Measurements from ENCODE around the gene OR5W2.
"Not testable (repeated sequence)": the region's sequence is repeated elsewhere in the genome, so short reads cannot be mapped to it uniquely, and the experiment has no call there.

The OR5W2 gene

DNA sequence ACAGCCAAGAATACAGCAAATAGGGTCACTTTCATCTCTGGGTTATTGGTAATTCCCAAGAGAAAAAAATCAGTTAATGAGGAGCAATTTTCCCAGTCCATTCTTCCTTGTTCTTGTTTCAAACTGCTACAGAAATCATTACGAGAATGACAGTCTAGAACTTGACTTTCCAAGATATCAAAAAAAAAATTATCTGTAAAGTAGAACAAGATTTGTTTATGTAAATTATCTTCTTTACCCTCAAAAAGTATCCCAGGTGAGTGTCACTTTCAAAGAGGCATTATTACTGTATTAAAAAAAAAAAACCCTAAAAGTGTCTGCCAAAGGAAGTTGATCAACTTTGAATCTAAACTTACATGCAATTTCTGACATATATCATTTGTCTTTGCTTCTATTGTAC, at the start of gene OR5W2:
Gene OR5W2 (minus strand): TSS at position 101 of the 400 bp plus-strand sequence. CDS start 0 bp downstream, at position 101.
- Histone ChIP-seq H3K4me1 (no peaks in the 10 kb centered on the region), H3K27me3 (no peaks in the 10 kb centered on the region), H3K27ac (no peak within 1 kb of the TSS), H3K4me3 (no peak within 1 kb of the TSS), H4K20me1 (no peaks in the 10 kb centered on the region), H3K4me2 (no peak within 1 kb of the TSS), H3K36me3 (no peaks in the 10 kb centered on the region), H3K9me3 (replicated peaks in 1 of 11) (no peaks in the 10 kb centered on the region), H3K9ac (no peak within 1 kb of the TSS)
- TF ChIP-seq Cebpa-rat (IDR thresholded peaks at IDR 0.05), result no peak

DNA sequence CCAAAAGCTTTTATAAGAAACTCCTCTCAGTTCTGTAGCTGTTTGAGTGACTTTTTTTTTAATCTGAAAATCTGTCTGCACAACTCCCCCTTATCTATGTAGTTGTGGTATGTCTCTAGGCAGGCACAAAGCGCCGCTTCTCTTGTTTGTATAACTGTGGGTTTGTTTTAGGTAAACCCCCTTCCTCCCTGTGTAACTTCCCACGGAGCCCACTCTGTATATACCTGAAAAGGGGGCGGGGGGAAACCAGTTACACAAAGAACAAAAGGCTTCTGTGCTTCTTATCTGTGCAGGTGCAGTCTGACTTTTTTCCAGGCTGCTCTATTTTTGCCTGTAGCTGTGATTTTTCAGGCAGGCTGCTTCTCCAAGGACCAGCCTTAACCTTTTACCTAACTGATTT, 42.1 kb upstream of the OR5W2 start:
- Histone ChIP-seq H4K20me1 (no peaks in the 10 kb centered on the region), H3K27me3 (no peaks in the 10 kb centered on the region), H3K4me1 (no peaks in the 10 kb centered on the region), H3K4me3 (no peak overlapping the region), H3K9me3 (replicated peaks in 1 of 11) (no peaks in the 10 kb centered on the region), H3K36me3 (no peaks in the 10 kb centered on the region), H3K4me2 (no peak overlapping the region), H3K27ac (no peak overlapping the region), H3K9ac (no peak overlapping the region)
- no peak for TF ChIP-seq Cebpa-rat (IDR thresholded peaks at IDR 0.05)

DNA sequence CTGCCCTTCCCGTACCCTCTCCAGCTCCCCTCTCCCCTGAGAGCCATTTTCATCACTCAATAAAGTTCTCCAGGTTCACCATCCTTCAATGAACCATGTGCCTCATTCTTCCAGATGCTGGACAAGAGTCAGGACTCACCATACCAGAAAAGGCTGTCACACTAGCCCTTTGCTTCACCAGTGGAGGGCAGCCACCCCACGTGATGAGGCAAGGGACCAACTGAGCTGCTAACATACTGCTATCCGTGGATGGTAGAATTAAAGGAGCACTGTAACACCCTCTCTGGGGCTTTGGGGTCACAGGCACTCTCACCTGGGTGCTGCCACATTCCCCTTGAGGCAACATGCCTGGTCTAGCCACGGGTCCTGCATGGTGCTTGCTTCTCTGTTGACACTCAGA, 34.9 kb upstream of the OR5W2 start:
- Histone ChIP-seq H3K9me3 (replicated peaks in 1 of 11) (no peaks in the 10 kb centered on the region), H3K4me1 (no peaks in the 10 kb centered on the region), H3K27ac (no peak overlapping the region), H3K4me2 (no peak overlapping the region), H3K4me3 (no peak overlapping the region), H3K9ac (no peak overlapping the region), H4K20me1 (no peaks in the 10 kb centered on the region), H3K27me3 (no peaks in the 10 kb centered on the region), H3K36me3 (no peaks in the 10 kb centered on the region)
- no peak for TF ChIP-seq Cebpa-rat (IDR thresholded peaks at IDR 0.05)

DNA sequence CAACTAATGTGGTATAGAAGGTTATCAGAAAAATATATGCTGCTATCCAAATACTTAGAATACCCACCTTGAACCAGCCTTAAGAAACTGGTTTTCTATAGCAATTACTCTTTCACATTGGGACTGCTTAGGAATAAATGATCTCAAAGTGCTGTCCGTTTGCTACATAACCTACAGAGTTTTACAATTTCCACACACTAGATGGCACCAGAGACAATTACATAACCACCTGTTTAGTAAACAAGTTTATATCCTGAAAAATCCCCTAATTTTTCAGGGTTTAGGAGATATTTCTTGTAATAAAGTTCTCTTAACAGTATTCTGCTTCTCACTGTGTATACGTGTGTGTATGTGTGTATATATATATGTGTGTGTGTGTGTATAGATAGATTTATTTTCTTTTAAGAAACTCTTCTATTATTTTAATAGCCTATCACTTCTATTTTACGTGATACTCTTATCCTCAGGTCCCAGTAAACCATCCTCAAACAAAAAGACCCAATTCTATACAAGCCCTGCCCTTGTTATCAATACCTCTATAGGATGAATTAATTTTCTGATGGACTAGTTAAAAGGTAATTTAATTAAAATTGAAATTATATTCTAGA, 28.5 kb upstream of the OR5W2 start:
- Histone ChIP-seq H3K4me1 (no peaks in the 10 kb centered on the region), H3K4me3 (no peak overlapping the region), H3K9ac (no peak overlapping the region), H3K9me3 (replicated peaks in 1 of 11) (no peaks in the 10 kb centered on the region), H3K27ac (no peak overlapping the region), H4K20me1 (no peaks in the 10 kb centered on the region), H3K36me3 (no peaks in the 10 kb centered on the region), H3K27me3 (no peaks in the 10 kb centered on the region), H3K4me2 (no peak overlapping the region)
- TF ChIP-seq Cebpa-rat (IDR thresholded peaks at IDR 0.05), result no peak

DNA sequence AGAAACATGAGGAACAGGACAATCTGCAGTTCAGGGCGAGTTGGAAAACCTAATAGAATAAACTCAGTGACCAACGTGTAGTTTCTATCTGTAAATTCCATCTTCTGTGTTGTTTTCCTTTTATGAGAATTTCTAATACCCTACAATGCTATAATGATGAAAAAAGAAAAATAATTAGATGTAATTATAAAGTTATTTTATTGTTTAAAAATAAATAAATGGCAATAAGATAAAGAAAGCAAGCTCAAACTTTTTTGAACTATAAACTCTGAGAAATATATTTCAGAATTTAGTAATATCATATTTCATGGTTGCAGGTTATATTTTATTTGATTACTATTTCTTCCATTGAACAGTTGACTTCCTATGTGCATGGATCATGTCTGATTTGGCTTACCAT, 21.9 kb upstream of the OR5W2 start, which contains the start of gene OR5I1:
Gene OR5I1 (minus strand): TSS at position 101 of the 400 bp plus-strand sequence. CDS start 0 bp downstream, at position 101.
- Histone ChIP-seq H3K4me2 (no peak within 1 kb of the TSS), H3K4me3 (no peak within 1 kb of the TSS), H3K4me1 (no peaks in the 10 kb centered on the region), H3K27ac (no peak within 1 kb of the TSS), H3K9ac (no peak within 1 kb of the TSS), H3K36me3 (no peaks in the 10 kb centered on the region), H4K20me1 (no peaks in the 10 kb centered on the region), H3K9me3 (replicated peaks in 1 of 11) (no peaks in the 10 kb centered on the region; a peak in 2 of 22 replicates), H3K27me3 (no peaks in the 10 kb centered on the region)
- TF ChIP-seq Cebpa-rat (IDR thresholded peaks at IDR 0.05), result no peak

DNA sequence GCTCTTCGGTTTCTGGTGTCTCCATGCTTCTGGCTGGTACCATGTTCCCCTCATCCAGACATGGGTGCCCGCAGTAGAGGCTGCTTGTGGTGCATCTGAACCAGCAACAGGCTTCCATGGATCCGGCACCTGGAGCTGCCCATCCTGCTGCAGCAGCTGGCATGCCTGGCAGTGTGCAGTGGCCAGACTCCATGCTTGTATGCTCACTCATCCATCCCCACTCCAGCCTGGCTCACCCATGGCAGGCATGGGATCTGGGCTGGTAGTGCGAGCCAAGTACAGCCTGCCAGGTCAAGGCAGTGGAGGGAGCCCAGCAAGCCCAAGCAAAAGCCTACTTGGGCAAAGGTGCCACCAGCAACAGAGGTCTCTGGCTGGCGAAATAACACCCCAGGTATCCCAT, 6.2 kb upstream of the OR5W2 start:
- no peak overlapping the region for H3K27ac ChIP-seq
- H4K20me1 ChIP-seq, result no peaks in the 10 kb centered on the region
- H3K4me2 ChIP-seq, result no peak overlapping the region
- no peaks in the 10 kb centered on the region for H3K4me1 ChIP-seq
- H3K4me3 ChIP-seq, result no peak overlapping the region
- no peaks in the 10 kb centered on the region for H3K27me3 ChIP-seq
- H3K9ac ChIP-seq, result no peak overlapping the region
- H3K9me3 ChIP-seq (replicated peaks in 1 of 11), result peaks cover 0 to 8% (median 0%) of the 10 kb centered on the region in 11 experiments; a peak in 1 of 22 replicates
- no peak for TF ChIP-seq Cebpa-rat (IDR thresholded peaks at IDR 0.05)
- no peaks in the 10 kb centered on the region for H3K36me3 ChIP-seq

DNA sequence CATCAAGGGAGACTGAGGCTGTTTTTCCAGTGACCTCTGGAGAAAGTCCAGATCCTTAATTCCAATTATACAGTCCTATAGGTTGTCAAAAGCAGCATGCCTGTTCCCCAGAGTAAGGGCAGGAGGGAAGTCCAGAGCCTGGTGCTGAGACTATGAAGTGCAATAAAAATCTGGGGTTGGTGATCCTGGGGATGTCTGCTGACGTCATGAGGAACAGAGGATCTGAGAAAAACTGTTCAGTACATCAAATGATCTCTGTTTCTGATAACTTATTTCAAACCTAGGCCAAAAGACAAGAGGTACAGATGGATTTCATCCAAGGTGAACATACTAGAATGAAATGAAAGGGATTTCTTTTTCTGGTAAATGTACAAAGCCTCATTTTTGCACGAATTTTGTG, 12.1 kb downstream of the OR5W2 start:
- H3K36me3 ChIP-seq, result no peaks in the 10 kb centered on the region
- no peak overlapping the region for H3K9ac ChIP-seq
- no peaks in the 10 kb centered on the region for H3K9me3 ChIP-seq (replicated peaks in 1 of 11)
- no peaks in the 10 kb centered on the region for H4K20me1 ChIP-seq
- H3K27me3 ChIP-seq, result no peaks in the 10 kb centered on the region
- H3K4me2 ChIP-seq, result no peak overlapping the region
- no peak overlapping the region for H3K4me3 ChIP-seq
- no peaks in the 10 kb centered on the region for H3K4me1 ChIP-seq
- H3K27ac ChIP-seq, result no peak overlapping the region
- TF ChIP-seq Cebpa-rat (IDR thresholded peaks at IDR 0.05), result no peak

DNA sequence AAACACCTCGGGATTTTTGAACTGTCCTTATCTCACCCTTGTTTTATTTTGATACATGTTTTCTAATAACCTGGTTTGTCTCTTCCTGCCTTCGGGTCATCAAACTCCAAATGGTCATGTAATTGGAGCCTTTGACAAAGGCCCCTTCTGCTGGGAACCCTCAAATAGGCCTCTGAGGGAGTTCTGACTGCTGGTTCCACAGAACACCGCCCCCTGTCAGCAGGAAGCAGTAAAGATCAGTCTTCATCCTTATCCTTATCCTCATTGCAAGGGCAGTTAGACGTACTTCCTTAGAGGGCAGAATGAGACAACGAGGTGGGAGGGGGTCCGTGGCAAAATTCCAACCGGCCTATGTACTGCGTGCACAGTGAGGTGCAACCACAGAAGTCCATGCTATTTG, 19.2 kb downstream of the OR5W2 start:
- H3K27ac ChIP-seq, result no peak overlapping the region
- no peak overlapping the region for H3K4me3 ChIP-seq
- H4K20me1 ChIP-seq, result no peaks in the 10 kb centered on the region
- H3K9me3 ChIP-seq (replicated peaks in 1 of 11), result no peaks in the 10 kb centered on the region
- H3K4me2 ChIP-seq, result no peak overlapping the region
- no peak for TF ChIP-seq Cebpa-rat (IDR thresholded peaks at IDR 0.05)
- no peaks in the 10 kb centered on the region for H3K4me1 ChIP-seq
- H3K9ac ChIP-seq, result no peak overlapping the region
- H3K27me3 ChIP-seq, result no peaks in the 10 kb centered on the region
- H3K36me3 ChIP-seq, result no peaks in the 10 kb centered on the region

DNA sequence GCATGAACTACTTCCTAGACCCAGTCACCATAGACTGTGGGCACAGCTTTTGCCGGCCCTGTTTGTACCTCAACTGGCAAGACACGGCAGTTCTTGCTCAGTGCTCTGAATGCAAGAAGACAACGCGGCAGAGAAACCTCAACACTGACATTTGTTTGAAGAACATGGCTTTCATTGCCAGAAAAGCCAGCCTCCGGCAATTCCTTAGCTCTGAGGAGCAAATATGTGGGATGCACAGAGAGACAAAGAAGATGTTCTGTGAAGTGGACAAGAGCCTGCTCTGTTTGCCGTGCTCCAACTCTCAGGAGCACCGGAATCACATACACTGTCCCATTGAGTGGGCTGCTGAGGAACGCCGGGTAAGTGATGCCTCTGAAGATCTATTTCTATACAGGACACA, 28.9 kb downstream of the OR5W2 start:
- not testable (repeated sequence) for H3K9ac ChIP-seq; H3K4me1 ChIP-seq; H4K20me1 ChIP-seq; H3K36me3 ChIP-seq; H3K9me3 ChIP-seq (replicated peaks in 1 of 11); H3K4me3 ChIP-seq; H3K27ac ChIP-seq; H3K27me3 ChIP-seq
- H3K4me2 ChIP-seq, result peak overlapping the region in 8 of 11 experiments; percentile 1 to 50 (median 18); a peak in 8 of 22 replicates

DNA sequence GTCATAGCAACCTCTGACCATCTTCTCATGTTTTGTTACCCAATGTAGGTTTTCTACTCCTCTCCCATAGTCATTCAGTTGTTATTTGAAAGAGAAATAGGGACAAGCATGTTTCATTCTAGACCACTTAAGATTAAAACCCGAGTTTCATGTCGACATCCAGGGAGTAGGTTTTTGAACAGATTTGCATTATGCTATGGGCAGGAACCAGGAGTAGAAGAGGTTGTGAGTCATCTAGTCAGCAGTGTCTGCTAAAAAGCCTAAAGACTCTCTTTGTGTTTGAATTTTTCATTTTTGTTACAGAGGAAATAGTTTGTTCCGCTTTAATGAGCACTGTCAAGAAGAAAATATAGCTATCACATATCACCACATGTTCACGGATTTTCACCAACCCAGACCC, 29.4 kb downstream of the OR5W2 start:
- H3K4me3 ChIP-seq; H3K27ac ChIP-seq; H4K20me1 ChIP-seq; H3K36me3 ChIP-seq; H3K9me3 ChIP-seq (replicated peaks in 1 of 11); H3K4me1 ChIP-seq; H3K9ac ChIP-seq; H3K27me3 ChIP-seq: not testable (repeated sequence)
- peak overlapping the region in 9 of 11 experiments; percentile 1 to 50 (median 13); a peak in 11 of 22 replicates for H3K4me2 ChIP-seq

DNA sequence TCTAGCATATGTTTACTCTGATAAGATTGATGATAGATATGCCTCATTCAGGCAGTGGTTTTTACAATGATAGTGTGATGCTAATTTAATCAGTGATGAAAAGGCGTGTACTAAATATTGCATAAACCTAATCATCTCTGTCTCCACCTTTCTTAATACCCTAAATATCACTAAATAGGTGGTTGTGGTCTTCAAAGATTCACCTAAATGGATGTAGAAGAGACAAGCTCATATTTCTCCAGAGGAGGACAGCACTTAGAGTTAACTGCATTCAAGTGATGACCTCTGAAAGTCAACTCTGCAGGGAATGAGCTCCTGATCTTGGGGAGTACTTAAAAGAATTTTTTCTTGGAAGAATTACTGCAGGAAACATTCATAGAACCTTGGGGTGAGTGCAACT, 31.4 kb downstream of the OR5W2 start, which contains the start of gene TRIM51:
Gene TRIM51 (plus strand): TSS at position 301 of the 400 bp plus-strand sequence. CDS start 2,132 bp downstream, outside the sequence.
- H3K27me3 ChIP-seq; H3K9ac ChIP-seq; H3K27ac ChIP-seq; H3K4me2 ChIP-seq; H3K4me1 ChIP-seq; H3K36me3 ChIP-seq; H3K9me3 ChIP-seq (replicated peaks in 1 of 11); H3K4me3 ChIP-seq; H4K20me1 ChIP-seq: not testable (repeated sequence)

DNA sequence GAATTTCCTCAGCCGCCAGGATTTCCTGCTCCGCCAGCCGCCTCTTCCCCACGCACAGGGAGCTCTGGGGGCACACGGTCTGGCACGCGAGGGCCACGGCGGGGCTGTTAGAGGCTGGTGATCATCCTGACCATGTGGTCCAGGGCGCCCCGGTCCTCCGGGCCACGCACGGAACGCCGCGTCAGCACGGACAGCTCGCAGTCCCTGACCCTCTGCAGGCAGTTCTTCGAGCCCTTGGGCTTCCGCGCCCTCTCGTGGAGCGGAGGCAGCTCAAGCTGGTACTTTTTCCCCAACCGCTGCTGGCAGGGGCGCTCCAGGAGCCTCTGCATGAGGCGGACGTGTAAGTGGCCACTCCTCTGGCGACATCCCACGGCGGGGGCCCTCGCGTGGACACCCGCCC, 41.2 kb downstream of the OR5W2 start:
- H3K9ac ChIP-seq, H3K4me2 ChIP-seq, H3K4me1 ChIP-seq, H3K27me3 ChIP-seq, H3K27ac ChIP-seq, H3K4me3 ChIP-seq, H4K20me1 ChIP-seq, H3K36me3 ChIP-seq: not testable (repeated sequence)
- peaks cover 8 to 22% (median 19%) of the 10 kb centered on the region in 11 experiments; a peak in 18 of 22 replicates for H3K9me3 ChIP-seq (replicated peaks in 1 of 11)

DNA sequence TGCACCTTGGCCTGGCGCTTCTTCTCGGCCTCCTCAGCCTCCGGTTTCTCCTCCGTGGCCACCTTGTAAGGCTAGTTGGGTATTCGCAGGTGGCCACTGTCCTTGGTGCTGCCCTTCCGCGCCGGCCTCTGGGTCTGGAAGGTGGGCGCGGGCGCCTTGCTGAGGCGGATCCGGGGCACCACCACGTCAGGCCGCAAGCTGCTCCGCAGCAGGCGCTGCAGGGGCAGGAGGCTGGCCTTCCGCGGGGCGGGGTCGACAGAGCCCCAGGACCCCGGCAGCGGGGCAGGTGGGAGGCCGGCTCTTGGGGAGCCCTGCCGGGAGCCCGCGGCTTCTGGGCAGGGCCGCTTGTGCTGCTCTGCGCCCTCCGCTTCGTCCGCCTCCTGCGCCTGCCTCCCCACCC, 41.7 kb downstream of the OR5W2 start:
- H3K4me1 ChIP-seq, H3K36me3 ChIP-seq, H3K27me3 ChIP-seq, H4K20me1 ChIP-seq, H3K4me2 ChIP-seq, H3K27ac ChIP-seq, H3K4me3 ChIP-seq, H3K9ac ChIP-seq: not testable (repeated sequence)
- peaks cover 8 to 22% (median 19%) of the 10 kb centered on the region in 11 experiments; a peak in 18 of 22 replicates for H3K9me3 ChIP-seq (replicated peaks in 1 of 11)

DNA sequence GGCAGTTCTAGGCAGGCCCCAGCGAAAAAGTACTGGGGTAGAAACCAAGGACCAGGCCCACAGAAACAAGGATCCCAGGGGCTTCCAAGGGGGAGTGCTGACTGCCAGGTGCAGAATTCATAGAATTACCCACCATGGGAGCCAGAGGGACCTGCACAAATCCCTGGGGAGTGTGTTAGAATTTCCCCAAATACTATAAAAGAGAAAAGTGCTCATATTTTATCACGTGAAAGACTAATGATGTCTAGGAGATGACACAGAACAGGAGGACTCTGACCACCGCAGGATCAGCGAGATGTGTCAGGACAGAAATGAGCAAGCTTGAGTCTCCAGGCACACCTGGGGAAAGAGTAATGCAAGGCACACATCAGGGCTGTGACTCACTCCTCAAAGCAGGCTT, 47.0 kb downstream of the OR5W2 start:
- not testable (repeated sequence) for H3K27ac ChIP-seq; H3K36me3 ChIP-seq; H3K4me1 ChIP-seq; H3K9me3 ChIP-seq (replicated peaks in 1 of 11); H3K27me3 ChIP-seq; H3K9ac ChIP-seq; H4K20me1 ChIP-seq; H3K4me3 ChIP-seq
- H3K4me2 ChIP-seq, result 0 out of 22 replicates have a peak overlapping the region, but pooled peaks of 2 of the 11 experiments have one; percentile 3 to 15
